Endothelial cell of umbilical vein (primary cell): ENCODE measurements around the gene PHC2. TPM values are rescaled to one million over a fixed set of nuclear protein-coding genes. Genes with fewer than 3 reads are reported as not detected.

ENCODE experiments used
- BruUV-seq: library from RNA; stranded (reverse); fragments of 400-500 nt; replicated peaks from 2 replicates; lab custom pipeline; 2021; lab: Mats Ljungman, UMichigan
- CTCF ChIA-PET: fragments of 300-600, 350-600 bp; sonication (Branson Sonifier 250); formaldehyde crosslinking; loops from one replicate; lab custom pipeline; 2021; ENCODE audit warnings: antibody characterized with exemption, inconsistent platforms; lab: Charles Lee
- POLR2A ChIA-PET: fragments of 300-600, 350-600 bp; sonication (Branson Sonifier 250); formaldehyde crosslinking; loops from one replicate; lab custom pipeline; 2021; ENCODE audit warnings: antibody characterized with exemption, inconsistent platforms; lab: Charles Lee
- DNase-seq: peaks from one replicate; pipeline ENCODE4 v3.0.0-alpha.2; 2011; ENCODE audit warnings: low read depth, low spot score
- FAIRE-seq: peaks from 2 replicates; lab custom pipeline; 2011; peaks lifted over from hg19 to GRCh38; lab: Jason Lieb, UNC
- H2AFZ ChIP-seq: 2 replicates; pipeline ENCODE4 v1.6.0; 2012; ENCODE audit warnings: low read depth, low read length, control low read depth, inconsistent platforms
- H3K27ac ChIP-seq: 2 replicates; pipeline ENCODE4 v1.5.1; 2011; ENCODE audit warnings: low read depth, mild to moderate bottlenecking, control low read depth, low read length, moderate library complexity; ENCODE audit not compliant: insufficient read depth
- H3K27me3 ChIP-seq, 2 experiments: 2 replicates each; pipeline versions ENCODE4 v1.6.0 to v1.6.1; 2011; ENCODE audit warnings: low read length in 2 of 2, mixed read lengths in 1 of 2; ENCODE audit not compliant: control insufficient read depth in 2 of 2, insufficient read depth in 2 of 2
- H3K36me3 ChIP-seq, 2 experiments: 2 replicates in 1 of 2; 3 replicates in 1 of 2; pipeline ENCODE4 v1.5.1; 2011; ENCODE audit warnings: low read length in 2 of 2, mild to moderate bottlenecking in 1 of 2, moderate library complexity in 1 of 2; ENCODE audit not compliant: control insufficient read depth in 2 of 2, insufficient read depth in 2 of 2; ENCODE audit errors: extremely low read depth in 1 of 2
- H3K4me1 ChIP-seq: 3 replicates; pipeline ENCODE4 v1.5.1; 2011; ENCODE audit warnings: mild to moderate bottlenecking, low read length; ENCODE audit not compliant: control insufficient read depth, insufficient read depth; ENCODE audit errors: extremely low read depth
- H3K4me2 ChIP-seq: 2 replicates; pipeline ENCODE4 v1.6.1; 2011; ENCODE audit warnings: low read length, control low read depth, mixed read lengths; ENCODE audit not compliant: insufficient read depth
- H3K4me3 ChIP-seq, 3 experiments: fragments of 200-600 bp in 1 of 3; sonication (generic), shearing (Covaris generic) in 1 of 3; replicated peaks in 1 of 3; 2 replicates each; pipeline ENCODE4 v1.5.1; 2011 to 2016; ENCODE audit warnings: control low read depth in 3 of 3, low read length in 3 of 3, mild to moderate bottlenecking in 2 of 3, inconsistent platforms in 1 of 3, low read depth in 1 of 3, moderate library complexity in 1 of 3; ENCODE audit not compliant: insufficient read depth in 1 of 3
- H3K79me2 ChIP-seq: 2 replicates; pipeline ENCODE4 v1.6.0; 2012; ENCODE audit warnings: low read length, inconsistent platforms; ENCODE audit not compliant: control insufficient read depth, insufficient read depth
- H3K9ac ChIP-seq: replicated peaks from 2 replicates; pipeline ENCODE3; 2011; ENCODE audit warnings: low read length, control low read depth; ENCODE audit not compliant: insufficient read depth; ENCODE audit errors: extremely low read depth
- H3K9me1 ChIP-seq: replicated peaks from 3 replicates; pipeline ENCODE4 v1.6.0; 2011; ENCODE audit warnings: mild to moderate bottlenecking, low read length; ENCODE audit not compliant: control insufficient read depth, insufficient read depth; ENCODE audit errors: extremely low read depth
- H3K9me3 ChIP-seq: replicated peaks from 2 replicates; pipeline ENCODE4 v1.5.1; 2012; ENCODE audit warnings: low read length, inconsistent platforms; ENCODE audit not compliant: control insufficient read depth, insufficient read depth
- H4K20me1 ChIP-seq: replicated peaks from 2 replicates; pipeline ENCODE3; 2011; ENCODE audit warnings: mild to moderate bottlenecking, low read length; ENCODE audit not compliant: control insufficient read depth, insufficient read depth; ENCODE audit errors: extremely low read depth
- EZH2 ChIP-seq: IDR thresholded peaks from 2 replicates; pipeline ENCODE4 v1.6.1; 2012; ENCODE audit warnings: borderline replicate concordance, low read depth, mild to moderate bottlenecking, moderate library complexity, low read length, inconsistent platforms; ENCODE audit not compliant: severe bottlenecking
- FOS ChIP-seq: IDR thresholded peaks from 2 replicates; pipeline ENCODE4 v1.6.1; 2011; ENCODE audit warnings: mild to moderate bottlenecking, low read length, moderate library complexity, borderline replicate concordance; ENCODE audit not compliant: insufficient read depth
- GATA2 ChIP-seq: IDR thresholded peaks from 2 replicates; pipeline ENCODE4 v1.7.0; 2011; ENCODE audit warnings: low read depth, mild to moderate bottlenecking, moderate library complexity, mixed read lengths, low read length; ENCODE audit not compliant: insufficient read length, insufficient read depth
- JUN ChIP-seq: IDR thresholded peaks from 2 replicates; pipeline ENCODE4 v1.6.1; 2011; ENCODE audit warnings: borderline replicate concordance, low read depth; ENCODE audit not compliant: insufficient read length, insufficient read depth
- MAX ChIP-seq: IDR thresholded peaks from 2 replicates; pipeline ENCODE4 v1.6.1; 2011; ENCODE audit not compliant: insufficient read depth, insufficient read length
- MYC ChIP-seq: IDR thresholded peaks from one replicate; pipeline ENCODE4 v1.6.1; 2011; ENCODE audit warnings: mild to moderate bottlenecking, low read depth, low read length
- POLR2A ChIP-seq: IDR thresholded peaks from 2 replicates; pipeline ENCODE4 v1.6.1; 2012; ENCODE audit warnings: low read depth, mild to moderate bottlenecking, control low read depth, low read length
- POLR2AphosphoS5 ChIP-seq: IDR thresholded peaks from 2 replicates; pipeline ENCODE4 v1.6.1; 2012; ENCODE audit warnings: low read depth, mild to moderate bottlenecking, control low read depth, low read length, moderate library complexity; ENCODE audit not compliant: insufficient read depth
- dilution Hi-C: fragments of 300-500 bp; cut with MboI; formaldehyde crosslinking; loops from one replicate; pipeline ENCODE4 v1.15.0; 2019; ENCODE audit warnings: low sequenced_read_pairs; ENCODE audit not compliant: extremely low pct_ligation_motif_present
- intact Hi-C: fragments of 100-400 bp; cut with micrococcal nuclease; formaldehyde crosslinking; loops from one replicate; pipeline ENCODE4 v1.10.0; 2022
- polyA plus RNA-seq, 4 experiments: library from polyadenylated mRNA; depleted of rRNA in 3 of 4; stranded (reverse) in 3 of 4; unstranded in 1 of 4; fragments of >200 nt; gene quantifications; 2 replicates each; pipeline versions ENCODE4 v1.2.1 to v1.2.3, GENCODE V29; 2011 to 2012; ENCODE audit warnings: missing spikeins in 1 of 4
- total RNA-seq: library from RNA; stranded (reverse); gene quantifications from 2 replicates; pipeline ENCODE4 v1.2.3, GENCODE V29; 2021
- TF ChIP-seq, protein P1 (sequence below), 2 donors: IDR thresholded peaks; 1 replicate in 1 of 2; 2 replicates in 1 of 2; pipeline ENCODE4 v1.5.1; 2011; ENCODE audit warnings: low read length in 2 of 2, mild to moderate bottlenecking in 2 of 2, moderate library complexity in 2 of 2, control low read depth in 1 of 2, inconsistent platforms in 1 of 2, low read depth in 1 of 2; ENCODE audit not compliant: insufficient read depth in 1 of 2; ENCODE audit errors: extremely low read depth in 1 of 2

Gene PHC2
- total and polyA plus RNA-seq, 2 donors (not counting 3 experiments of a cell fraction or from before 2014, with no cell fraction given) = 65.6 to 79.0 TPM

- Histone ChIP-seq H2AFZ (no peak overlapping the region), H3K9me3 (no peaks in the 10 kb centered on the region), H3K9me1 (no peaks in the 10 kb centered on the region), H4K20me1 (no peaks in the 10 kb centered on the region), H3K9ac (no peak overlapping the region), H3K36me3 (peaks cover 9 to 17% of the 10 kb centered on the region in 2 experiments), H3K27me3 (no peaks in the 10 kb centered on the region), H3K79me2 (no peaks in the 10 kb centered on the region), H3K27ac (no peak overlapping the region), H3K4me1 (no peaks in the 10 kb centered on the region), H3K4me2 (no peak overlapping the region), H3K4me3 (no peak overlapping the region)
- dilution Hi-C loops (no loop called here), intact Hi-C loops (no loop called here)
- ChIA-PET CTCF (interaction anchor here (1.4 to 2.1 kb wide), 2 partner anchors 19 to 24 kb away, joined by 5 to 10 read pairs; no protein-coding TSS in a partner anchor), POLR2A (interaction anchor here (1.6 kb wide), 1 partner anchor 10 kb away, joined by 4 read pairs; no protein-coding TSS in a partner anchor)
- FAIRE-seq (no peak), DNase-seq (no peak)
- BruUV-seq = no TSS peak
- TF ChIP-seq, protein P1, sequence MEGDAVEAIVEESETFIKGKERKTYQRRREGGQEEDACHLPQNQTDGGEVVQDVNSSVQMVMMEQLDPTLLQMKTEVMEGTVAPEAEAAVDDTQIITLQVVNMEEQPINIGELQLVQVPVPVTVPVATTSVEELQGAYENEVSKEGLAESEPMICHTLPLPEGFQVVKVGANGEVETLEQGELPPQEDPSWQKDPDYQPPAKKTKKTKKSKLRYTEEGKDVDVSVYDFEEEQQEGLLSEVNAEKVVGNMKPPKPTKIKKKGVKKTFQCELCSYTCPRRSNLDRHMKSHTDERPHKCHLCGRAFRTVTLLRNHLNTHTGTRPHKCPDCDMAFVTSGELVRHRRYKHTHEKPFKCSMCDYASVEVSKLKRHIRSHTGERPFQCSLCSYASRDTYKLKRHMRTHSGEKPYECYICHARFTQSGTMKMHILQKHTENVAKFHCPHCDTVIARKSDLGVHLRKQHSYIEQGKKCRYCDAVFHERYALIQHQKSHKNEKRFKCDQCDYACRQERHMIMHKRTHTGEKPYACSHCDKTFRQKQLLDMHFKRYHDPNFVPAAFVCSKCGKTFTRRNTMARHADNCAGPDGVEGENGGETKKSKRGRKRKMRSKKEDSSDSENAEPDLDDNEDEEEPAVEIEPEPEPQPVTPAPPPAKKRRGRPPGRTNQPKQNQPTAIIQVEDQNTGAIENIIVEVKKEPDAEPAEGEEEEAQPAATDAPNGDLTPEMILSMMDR (IDR thresholded peaks at IDR 0.05; ENCODE audit: extremely low read depth in 1 of 2, insufficient read depth in 1 of 2, low read depth in 1 of 2, low read length in 2 of 2) = no peak
- no peak for TF ChIP-seq MAX
- TF ChIP-seq POLR2A = no peak
- TF ChIP-seq FOS = no peak
- TF ChIP-seq MYC = no peak
- no peak for TF ChIP-seq JUN
- no peak for TF ChIP-seq POLR2AphosphoS5
- no peak for TF ChIP-seq EZH2
- no peak for TF ChIP-seq GATA2
Measured at GRCh38 chr1:33319186-33319948, 111.5 kb downstream of the PHC2 start.
